ENCODE measurements around the gene AGPAT4.

Gene AGPAT4

GRCh38 chr6:161194374-161194773, 79.5 kb downstream of the AGPAT4 start:
- Histone ChIP-seq H3K27ac (ENCODE audit: low read depth, low read length) (no peak overlapping the region), H3K4me2 (ENCODE audit: low read length) (no peak overlapping the region), H3K36me3 (ENCODE audit: control insufficient read depth, low read length) (no peaks in the 10 kb centered on the region), H3K9me2 (replicated peaks; ENCODE audit: control insufficient read depth, low read length) (no peaks in the 10 kb centered on the region), H4K20me1 (ENCODE audit: control insufficient read depth, insufficient read depth, low read depth, low read length) (no peaks in the 10 kb centered on the region), H3F3A (ENCODE audit: control insufficient read depth, insufficient read depth) (no peaks in the 10 kb centered on the region), H3K4me3 (ENCODE audit: low read length) (no peak overlapping the region), H3K4me1 (ENCODE audit: control insufficient read depth, low read length) (peaks cover 11% of the 10 kb centered on the region), H3K9me3 (ENCODE audit: control insufficient read depth, insufficient read depth, low read length) (no peaks in the 10 kb centered on the region), H3K79me2 (ENCODE audit: control insufficient read depth, low read length) (no peaks in the 10 kb centered on the region), H3K27me3 (ENCODE audit: control insufficient read depth, low read length) (no peaks in the 10 kb centered on the region)
- TF ChIP-seq CTCF (IDR thresholded peaks at IDR 0.05; ENCODE audit: low read depth, low read length, poor library complexity, severe bottlenecking) (no peak), EZH2phosphoT487 (IDR thresholded peaks at IDR 0.05; ENCODE audit: borderline replicate concordance, low read length) (no peak)

DNA sequence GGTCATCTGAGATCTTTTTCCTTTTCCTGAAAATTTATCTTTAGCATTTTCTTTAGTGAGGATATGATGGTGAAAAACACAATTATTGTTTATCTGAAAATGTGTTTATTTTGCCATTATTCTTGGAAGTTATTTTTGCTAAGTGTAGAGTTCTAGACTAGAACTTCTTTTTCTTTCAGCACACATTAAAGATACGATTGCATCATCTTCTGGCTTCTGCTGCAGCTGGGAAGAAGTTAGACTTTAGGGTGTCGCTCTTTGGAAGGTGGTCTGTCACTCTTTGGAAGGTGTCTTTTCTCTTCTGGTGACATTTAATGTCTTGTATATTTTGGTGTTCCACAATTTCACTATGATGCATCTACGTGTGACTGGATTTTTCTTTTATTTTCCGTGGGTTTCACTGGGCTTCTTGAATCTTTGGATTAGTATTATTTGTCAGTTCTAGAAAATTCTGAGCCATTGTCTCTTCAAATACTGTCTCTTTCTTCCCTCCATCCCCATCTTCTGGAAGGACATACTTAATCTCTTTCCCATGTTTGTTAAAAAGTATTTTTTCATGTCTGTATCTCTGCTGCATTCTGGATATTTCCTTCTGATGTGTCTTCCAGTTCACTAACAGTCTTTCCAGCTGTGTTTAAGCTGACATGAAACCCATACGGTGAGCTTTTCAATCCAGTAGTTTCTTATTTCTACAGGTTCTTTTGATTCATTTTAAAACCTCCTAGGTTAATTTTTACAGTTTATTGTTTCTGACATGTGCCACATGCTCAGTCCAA, 81.0 kb downstream of the AGPAT4 start:
- Histone ChIP-seq H3K4me2 (ENCODE audit: low read length) (no peak overlapping the region), H3K27ac (ENCODE audit: low read depth, low read length) (no peak overlapping the region), H3K4me1 (ENCODE audit: control insufficient read depth, low read length) (peaks cover 6% of the 10 kb centered on the region), H3K27me3 (ENCODE audit: control insufficient read depth, low read length) (no peaks in the 10 kb centered on the region), H3F3A (ENCODE audit: control insufficient read depth, insufficient read depth) (no peaks in the 10 kb centered on the region), H3K36me3 (ENCODE audit: control insufficient read depth, low read length) (no peaks in the 10 kb centered on the region), H3K9me3 (ENCODE audit: control insufficient read depth, insufficient read depth, low read length) (no peaks in the 10 kb centered on the region), H3K4me3 (ENCODE audit: low read length) (no peak overlapping the region), H3K9me2 (replicated peaks; ENCODE audit: control insufficient read depth, low read length) (no peaks in the 10 kb centered on the region), H3K79me2 (ENCODE audit: control insufficient read depth, low read length) (no peaks in the 10 kb centered on the region), H4K20me1 (ENCODE audit: control insufficient read depth, insufficient read depth, low read depth, low read length) (no peaks in the 10 kb centered on the region)
- TF ChIP-seq EZH2phosphoT487 (IDR thresholded peaks at IDR 0.05; ENCODE audit: borderline replicate concordance, low read length) (no peak), CTCF (IDR thresholded peaks at IDR 0.05; ENCODE audit: low read depth, low read length, poor library complexity, severe bottlenecking) (no peak)

- Histone ChIP-seq H3F3A (ENCODE audit: control insufficient read depth, insufficient read depth) (no peaks in the 10 kb centered on the region), H3K4me1 (ENCODE audit: control insufficient read depth, low read length) (no peaks in the 10 kb centered on the region), H3K4me2 (ENCODE audit: low read length) (no peak overlapping the region), H3K27ac (ENCODE audit: low read depth, low read length) (no peak overlapping the region), H3K9me2 (replicated peaks; ENCODE audit: control insufficient read depth, low read length) (no peaks in the 10 kb centered on the region), H4K20me1 (ENCODE audit: control insufficient read depth, insufficient read depth, low read depth, low read length) (no peaks in the 10 kb centered on the region), H3K4me3 (ENCODE audit: low read length) (no peak overlapping the region), H3K36me3 (ENCODE audit: control insufficient read depth, low read length) (no peaks in the 10 kb centered on the region), H3K79me2 (ENCODE audit: control insufficient read depth, low read length) (no peaks in the 10 kb centered on the region), H3K9me3 (ENCODE audit: control insufficient read depth, insufficient read depth, low read length) (no peaks in the 10 kb centered on the region), H3K27me3 (ENCODE audit: control insufficient read depth, low read length) (no peaks in the 10 kb centered on the region)
- no peak for TF ChIP-seq EZH2phosphoT487 (IDR thresholded peaks at IDR 0.05; ENCODE audit: borderline replicate concordance, low read length)
- no peak for TF ChIP-seq CTCF (IDR thresholded peaks at IDR 0.05; ENCODE audit: low read depth, low read length, poor library complexity, severe bottlenecking)
Observed at GRCh38 chr6:161191671-161192070, 82.2 kb downstream of the AGPAT4 start.

Measured in DOHH2 (cell line).